Left lobe of liver (tissue), 2 donors: ENCODE data around the gene ABCD1. TPM values are rescaled to one million over a fixed set of nuclear protein-coding genes. Genes with fewer than 3 reads are reported as not detected.
A peak's percentile ranks its signal among the peaks of the same experiment; 100 is the strongest.
"Not testable (repeated sequence)": the region's sequence is repeated elsewhere in the genome, so short reads cannot be mapped to it uniquely, and the experiment has no call there.

ENCODE experiments used
- ATAC-seq: fragments of 200-7000 bp; cut with Tn5 transposase; one replicate; pipeline ENCODE4 v1.9.1; 2020; ENCODE audit warnings: mild to moderate bottlenecking, moderate library complexity
- DNase-seq: peaks from one replicate; pipeline ENCODE4 v3.0.0-alpha.2; 2020; ENCODE audit warnings: low spot score
- total RNA-seq: library from RNA; stranded (reverse); gene quantifications from one replicate; pipeline ENCODE4 v1.2.1, GENCODE V29; 2021
- donor health status: DM: no; HTN: no; CAD: no; lungs with moderate emphysema.
- donor health status: DM: no; HTN: yes; CAD: no.

Gene ABCD1
- 13.4 TPM for total RNA-seq

DNA sequence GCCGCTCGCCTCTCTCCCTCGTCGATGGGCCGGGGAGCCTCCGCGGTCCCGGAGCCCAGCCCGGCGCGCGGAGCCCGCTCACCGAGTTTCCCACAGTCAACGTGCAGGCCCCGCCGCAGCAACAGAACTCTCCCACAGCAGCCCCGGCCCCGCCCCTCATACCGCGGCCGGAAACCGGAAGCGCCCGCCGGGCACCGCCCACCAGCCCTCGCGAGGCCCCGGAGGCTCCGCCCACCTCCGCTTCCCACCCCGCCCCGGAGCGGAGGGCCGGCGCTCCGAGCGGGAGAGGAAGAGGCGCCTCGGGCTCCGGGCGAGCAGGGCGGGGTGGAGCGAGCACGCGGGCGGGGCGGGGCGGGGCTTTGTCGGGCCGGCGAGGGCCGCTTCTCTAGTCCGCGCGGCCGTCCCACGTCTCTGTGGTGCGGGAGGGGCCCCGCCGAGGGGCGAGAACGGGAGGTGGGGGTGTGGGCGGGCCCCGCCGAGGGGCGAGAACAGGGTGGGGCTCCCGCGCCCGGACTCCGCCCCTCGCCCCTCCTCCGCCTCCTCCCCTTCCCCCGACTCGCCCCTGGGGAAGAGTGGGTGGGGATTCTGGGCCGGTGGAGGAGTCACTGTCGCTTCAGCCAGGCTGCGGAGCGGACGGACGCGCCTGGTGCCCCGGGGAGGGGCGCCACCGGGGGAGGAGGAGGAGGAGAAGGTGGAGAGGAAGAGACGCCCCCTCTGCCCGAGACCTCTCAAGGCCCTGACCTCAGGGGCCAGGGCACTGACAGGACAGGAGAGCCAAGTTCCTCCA is at the start of gene ABCD1, which contains the start of gene BCAP31:
Gene ABCD1, plus strand, starts transcription at position 605 of the 787 bp plus-strand sequence. CDS start 411 bp downstream, outside the sequence.
Gene BCAP31, minus strand, starts transcription at position 136 of the 787 bp plus-strand sequence. CDS start 1,143 bp downstream, outside the sequence.
- peak; percentile 91 for DNase-seq
- ATAC-seq = peak; percentile 79

DNA sequence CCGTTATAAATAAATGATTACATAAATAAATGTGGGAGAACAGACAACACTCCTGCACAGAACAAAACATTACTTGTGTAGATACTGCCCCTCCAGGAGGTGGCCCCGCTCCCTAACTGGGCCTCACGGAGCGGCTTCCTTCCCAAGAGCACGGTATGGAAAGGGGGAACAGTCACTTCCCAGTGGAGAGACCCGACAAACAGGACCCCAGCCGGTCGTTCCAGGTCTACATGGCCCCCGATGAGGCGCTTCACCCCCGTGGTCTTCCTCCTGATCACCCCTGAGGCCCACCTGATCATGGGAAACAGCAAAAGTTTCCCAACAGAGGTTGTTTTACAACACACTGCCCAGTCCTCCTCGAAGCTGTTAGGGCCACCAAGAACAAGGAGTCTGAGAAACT is 43.5 kb upstream of the ABCD1 start:
- ATAC-seq (no peak), DNase-seq (no peak)

DNA sequence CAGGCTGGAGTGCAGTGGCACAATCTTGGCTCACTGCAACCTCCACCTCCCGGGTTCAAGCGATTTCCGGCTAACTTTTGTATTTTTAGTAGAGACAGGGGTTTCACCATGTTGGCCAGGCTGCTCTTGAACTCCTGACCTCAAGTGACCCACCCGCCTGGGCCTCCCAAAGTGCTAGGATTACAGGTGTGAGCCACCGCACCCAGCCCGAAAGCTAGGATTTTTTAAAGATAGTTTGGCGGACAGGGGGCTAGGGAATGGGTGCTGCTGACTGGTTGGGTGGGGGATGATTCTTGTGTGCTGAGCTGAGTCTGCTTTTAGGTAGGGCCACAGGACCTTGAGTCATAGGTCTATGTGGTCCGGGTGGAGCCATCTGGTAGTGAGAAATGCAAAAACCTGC is 41.2 kb upstream of the ABCD1 start:
- not testable (repeated sequence) for ATAC-seq, DNase-seq

DNA sequence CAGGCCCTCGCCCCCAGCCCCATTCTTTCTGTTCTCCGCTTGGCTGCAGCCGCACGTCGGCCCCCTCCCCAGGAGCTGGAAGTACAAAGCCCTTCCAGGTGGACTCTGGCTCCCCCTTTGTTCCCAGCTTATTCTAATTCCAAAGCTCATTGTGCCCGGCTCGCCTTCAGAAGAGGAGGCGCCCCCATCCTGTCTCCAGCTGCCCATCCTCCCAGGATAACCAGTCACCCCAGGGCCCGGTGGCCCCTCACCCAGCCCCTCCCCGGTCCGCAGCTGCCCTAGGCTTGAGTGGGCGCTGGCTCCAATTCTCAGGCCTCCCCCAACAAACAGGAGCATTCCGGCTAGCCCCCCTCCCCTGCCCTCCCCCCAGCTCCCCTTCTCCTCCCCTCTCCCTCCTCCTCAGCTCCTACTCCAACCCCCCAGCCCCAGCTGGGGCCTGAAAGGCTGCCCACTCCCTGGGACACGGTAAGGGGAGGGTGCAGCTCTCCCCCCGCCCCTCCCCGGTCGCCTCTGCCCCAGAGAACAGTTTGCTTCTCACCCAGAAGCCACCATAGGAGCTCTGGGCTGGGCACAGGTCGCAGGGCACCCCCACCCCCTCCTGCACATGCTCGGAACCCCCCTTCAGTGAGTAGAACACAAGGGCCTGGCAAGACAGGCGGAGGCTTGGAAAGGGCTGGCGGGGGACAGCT is 40.0 kb upstream of the ABCD1 start:
- ATAC-seq (no peak), DNase-seq (no peak)

DNA sequence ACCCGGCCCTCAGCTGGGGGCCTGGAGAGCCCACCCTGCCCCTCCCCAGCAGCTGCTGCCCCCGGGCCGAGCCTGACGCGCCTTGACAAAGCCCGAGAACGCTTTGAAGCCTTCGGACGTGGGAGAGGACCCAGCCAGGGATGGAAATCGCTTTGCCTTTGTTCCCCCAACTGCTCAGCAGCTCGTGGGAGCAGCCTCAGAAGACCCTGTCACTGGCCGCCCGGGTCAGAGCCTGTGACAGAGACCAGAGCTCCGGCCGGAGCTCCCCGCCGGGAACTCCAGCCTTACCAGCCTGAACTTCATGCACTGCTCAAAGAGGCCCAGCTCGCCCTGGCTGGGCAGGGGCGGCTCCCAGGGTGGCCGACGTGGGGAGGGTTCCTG is 39.5 kb upstream of the ABCD1 start:
- ATAC-seq = no peak
- DNase-seq = no peak

DNA sequence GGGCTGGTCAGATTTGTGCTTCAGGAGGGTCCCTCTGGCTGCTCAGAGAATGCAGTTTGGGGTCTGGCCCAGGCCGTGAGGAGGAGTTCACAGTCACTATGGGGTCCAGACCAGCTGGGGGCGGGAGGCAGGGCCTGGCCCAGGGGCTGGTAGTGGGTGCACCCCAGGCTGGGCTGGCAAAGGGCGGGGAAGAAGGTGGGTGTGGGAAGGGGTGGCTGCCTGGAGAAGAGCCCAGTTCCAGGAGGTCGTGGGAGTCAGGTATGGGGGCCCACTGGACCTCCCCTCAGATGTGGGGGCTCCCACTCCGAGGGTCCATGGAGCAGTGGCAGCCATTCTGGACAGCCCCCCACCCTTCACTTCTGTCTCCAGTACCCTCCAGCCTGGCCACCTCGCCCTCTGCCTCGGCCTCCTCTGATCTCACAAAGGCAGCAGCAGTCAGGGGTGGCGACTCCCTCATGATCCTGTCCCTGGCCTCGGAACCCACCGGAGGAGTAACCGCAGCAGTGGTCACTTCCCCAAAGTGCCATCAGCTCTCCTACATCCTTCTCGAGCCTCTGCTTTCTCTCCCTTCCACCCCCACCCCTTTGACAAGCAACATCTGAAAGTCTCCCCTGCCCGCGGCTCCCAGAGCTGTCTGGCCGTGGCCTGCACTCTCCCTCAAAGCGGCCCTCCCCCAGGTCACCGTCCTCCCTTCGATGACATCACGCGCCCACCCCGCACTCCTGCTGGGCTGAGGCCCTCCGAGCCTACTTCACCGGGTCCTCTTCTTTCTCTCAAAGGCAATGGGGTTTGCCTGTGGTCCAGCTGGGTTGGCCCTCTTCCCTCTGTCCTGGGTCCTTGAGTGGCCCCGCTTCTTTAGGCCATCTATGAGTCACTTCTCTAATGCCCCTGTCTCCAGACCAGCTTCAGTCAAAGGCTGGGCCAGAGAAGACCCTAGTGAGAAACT is 38.6 kb upstream of the ABCD1 start:
- DNase-seq (no peak), ATAC-seq (no peak)

DNA sequence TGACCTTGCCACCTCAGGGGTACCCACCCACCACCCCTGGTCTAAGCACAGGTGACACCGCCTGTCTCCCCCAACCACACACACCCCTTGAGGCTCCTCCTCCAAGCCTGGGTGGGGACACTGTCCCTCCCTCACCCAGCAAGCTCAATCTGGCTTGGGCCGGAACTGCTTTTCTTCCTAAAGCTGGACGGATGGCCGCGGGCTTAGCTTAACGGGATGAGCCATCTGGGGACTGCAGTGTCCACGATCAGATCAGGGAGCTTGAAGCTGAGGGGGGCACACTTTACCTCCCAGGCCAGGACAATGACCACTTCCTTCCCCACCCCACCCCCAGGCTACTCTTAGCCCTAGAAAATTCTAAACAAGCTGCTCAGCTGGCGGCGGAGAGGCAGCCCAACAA is 37.9 kb upstream of the ABCD1 start:
- no peak for DNase-seq
- no peak for ATAC-seq

DNA sequence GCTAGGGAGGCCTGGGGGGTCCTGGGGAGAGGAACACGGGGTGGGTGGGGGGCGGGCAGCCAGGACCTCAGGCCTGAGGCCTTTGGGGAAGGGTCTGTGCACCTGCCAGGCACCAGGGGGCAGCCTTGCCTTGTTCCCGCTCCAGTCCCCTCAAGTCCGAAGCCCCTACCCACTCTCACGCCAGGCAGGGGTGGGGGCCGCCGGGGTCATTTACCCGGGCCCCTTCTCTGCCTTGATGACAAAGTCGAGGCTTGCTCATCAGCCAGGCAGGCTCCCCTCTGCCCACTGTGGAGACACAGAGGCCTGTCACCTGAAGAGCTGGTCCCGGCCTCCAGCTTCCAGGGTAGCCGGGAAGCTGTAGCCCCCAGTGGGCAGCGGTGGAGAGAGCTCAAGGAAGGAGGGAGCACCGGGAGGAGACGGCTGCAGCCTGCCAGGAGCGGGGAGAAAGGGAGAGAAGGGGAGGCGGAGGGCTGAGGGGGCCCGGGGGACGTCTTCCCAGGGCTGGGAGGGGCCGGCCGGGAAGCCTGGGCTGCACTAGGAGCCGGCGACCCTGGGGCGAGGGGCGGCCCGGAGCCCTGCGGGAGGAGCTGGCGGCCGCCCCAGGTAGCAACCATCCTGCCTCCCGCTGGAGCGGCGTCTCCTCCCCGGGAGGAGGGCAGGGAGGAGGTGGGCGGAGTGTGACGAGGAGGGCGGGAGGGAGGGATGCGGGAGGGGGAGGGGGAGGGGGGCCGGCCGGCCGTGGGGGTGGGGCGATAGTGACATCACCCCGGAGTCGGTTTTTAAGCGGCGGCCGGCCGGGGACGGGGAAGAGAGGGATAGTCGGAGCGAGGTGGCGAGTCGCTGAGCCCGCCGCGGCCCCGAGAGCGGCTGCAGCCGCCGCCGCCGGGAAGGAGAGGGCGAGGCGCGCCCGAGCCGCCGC is 37.3 kb upstream of the ABCD1 start, which contains the start of gene SLC6A8:
Gene SLC6A8, plus strand, starts transcription at position 806 of the 919 bp plus-strand sequence. CDS start 649 bp downstream, outside the sequence.
- ATAC-seq (peak; percentile 80), DNase-seq (peak; percentile 59)

DNA sequence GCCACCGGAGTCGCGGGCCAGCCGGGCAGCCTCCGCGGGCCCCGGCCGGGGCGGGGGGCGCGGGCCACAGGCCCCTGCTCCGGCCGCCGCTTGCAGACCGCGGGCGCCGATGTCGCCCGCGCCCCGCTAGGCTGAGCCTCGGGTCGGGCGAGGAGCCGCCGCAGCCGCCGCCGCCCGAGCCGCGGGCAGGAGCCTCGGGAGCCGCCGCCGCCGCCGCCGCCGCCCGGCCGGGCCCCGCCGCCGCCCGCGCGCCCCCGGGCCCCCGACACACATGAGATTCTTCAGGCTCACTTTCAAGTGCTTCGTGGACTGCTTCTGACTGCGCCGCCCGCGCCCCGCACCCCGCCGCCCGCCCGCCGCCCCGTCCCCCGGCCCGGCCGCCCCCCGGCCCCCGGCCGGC is 36.6 kb upstream of the ABCD1 start:
- DNase-seq (no peak), ATAC-seq (no peak)

DNA sequence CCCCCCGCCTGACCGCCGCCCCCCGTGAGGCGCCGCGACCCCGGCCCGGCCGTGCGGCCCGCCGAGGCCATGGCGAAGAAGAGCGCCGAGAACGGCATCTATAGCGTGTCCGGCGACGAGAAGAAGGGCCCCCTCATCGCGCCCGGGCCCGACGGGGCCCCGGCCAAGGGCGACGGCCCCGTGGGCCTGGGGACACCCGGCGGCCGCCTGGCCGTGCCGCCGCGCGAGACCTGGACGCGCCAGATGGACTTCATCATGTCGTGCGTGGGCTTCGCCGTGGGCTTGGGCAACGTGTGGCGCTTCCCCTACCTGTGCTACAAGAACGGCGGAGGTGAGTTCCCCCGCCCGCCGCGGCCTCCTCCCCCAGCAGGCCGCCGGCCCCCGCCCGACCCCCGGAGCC is 36.1 kb upstream of the ABCD1 start:
- DNase-seq (no peak), ATAC-seq (no peak)

DNA sequence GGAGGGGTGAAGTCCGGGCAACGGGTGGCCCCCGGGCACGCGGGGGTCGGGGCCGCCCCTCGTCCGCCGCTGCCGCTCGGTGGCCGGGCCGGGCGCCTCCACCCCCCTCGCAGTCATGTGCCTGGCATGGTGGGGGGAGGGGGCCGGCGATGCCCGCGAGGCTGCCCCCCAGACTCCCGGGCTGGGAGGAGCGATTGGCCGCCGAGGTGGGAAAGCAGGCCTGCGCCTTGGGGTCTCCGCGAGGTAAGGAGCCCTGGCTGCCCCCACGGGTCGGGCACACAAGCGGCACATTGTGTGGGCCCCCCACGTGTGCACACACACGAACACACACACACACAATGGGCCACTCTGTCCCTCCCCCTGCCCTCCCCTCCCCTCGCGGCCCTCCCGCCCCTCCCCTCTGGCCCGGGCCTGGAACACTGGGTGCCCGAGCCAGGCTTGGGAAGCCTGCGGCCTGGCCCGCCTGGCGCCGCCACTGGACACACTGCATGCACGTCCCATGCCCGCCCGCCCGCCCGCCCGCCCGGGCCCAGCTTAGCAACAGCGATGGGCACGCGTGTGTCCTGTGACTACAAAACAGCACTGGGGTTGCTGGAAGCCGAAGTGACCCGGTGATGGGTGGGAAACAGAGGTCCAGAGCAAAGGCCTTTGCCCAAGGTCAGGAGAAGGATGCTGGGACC is 35.6 kb upstream of the ABCD1 start:
- DNase-seq = no peak
- no peak for ATAC-seq

DNA sequence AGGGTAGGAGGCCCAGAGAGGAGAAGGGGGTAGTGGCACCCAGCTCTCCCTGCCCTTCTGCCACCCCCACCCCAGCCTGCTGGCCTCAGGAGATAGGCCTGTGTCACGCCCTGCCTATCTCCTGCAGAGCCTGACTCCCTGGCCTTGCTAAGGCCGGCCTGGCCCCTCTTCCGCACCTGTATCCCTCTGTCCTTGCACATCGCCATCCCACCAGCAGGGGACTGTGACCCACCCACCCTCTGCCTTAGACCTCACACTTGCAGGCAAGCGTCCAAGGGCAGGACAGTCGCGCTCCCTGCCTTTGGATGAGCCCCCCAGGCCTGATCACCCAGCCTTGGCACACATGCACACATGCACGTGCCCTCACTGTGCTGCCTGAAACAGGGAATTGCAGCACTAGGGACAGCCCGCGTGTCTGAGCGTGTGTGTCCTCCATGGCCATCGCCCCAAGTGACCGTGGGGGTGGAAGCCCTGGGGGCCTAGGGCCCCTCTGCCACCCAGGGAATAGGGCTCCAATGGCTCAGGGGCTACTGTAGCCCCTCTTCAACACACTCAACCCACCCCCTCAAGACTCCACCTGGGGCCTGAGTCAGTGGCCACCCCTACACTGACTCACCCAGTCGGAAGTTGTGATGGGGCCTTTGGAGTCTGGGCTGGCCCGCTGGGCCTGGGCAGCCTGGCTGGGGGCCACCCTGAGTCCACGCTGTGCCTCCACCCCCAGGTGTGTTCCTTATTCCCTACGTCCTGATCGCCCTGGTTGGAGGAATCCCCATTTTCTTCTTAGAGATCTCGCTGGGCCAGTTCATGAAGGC is 34.8 kb upstream of the ABCD1 start:
- DNase-seq (no peak), ATAC-seq (no peak)

DNA sequence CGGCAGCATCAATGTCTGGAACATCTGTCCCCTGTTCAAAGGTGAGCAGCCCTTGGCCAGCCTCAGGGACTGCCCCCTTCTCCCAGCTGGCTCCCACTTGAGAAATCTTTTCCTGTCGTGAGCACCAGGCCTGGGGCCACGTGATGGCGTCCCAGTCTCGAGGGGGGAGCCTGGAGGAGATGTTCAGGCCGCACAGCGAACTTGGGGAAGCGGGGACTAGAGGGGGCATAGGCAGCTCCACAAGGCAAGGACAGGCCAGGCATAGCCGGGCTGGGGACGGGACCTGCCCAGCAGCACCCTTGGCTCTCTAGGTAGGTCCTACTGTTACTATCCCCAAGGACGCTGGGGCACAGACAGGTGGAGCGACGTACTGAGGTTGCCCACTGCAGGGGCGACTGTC is 34.2 kb upstream of the ABCD1 start:
- ATAC-seq = no peak
- DNase-seq = no peak

DNA sequence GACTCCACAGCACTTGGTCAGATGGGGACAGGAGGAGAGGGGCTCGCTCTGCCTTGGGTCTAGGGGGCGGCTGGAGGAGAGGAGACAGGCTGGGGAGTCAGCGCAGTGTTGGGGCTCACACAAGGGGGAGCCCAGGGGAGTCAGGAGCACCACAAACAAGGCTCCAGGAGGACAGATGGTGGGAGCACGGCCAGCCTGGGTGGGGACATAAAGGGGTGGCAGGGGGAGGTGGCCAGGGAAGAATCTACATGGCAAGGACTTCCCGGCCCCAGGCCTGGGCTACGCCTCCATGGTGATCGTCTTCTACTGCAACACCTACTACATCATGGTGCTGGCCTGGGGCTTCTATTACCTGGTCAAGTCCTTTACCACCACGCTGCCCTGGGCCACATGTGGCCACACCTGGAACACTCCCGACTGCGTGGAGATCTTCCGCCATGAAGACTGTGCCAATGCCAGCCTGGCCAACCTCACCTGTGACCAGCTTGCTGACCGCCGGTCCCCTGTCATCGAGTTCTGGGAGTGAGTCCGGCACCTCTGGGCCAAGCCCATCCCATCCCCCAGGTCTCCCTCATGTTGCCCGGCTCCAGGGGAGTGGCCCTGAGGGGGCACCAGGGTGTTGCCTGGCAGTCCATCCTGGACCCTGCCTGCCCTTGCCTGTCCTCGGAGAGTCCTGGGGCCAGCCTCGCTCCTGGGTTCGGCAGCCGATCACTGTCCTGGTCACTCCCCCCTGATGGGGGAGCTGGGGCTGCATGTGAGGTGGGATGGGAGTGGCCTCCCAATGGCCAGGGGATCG is 33.4 kb upstream of the ABCD1 start:
- not testable (repeated sequence) for DNase-seq, ATAC-seq

DNA sequence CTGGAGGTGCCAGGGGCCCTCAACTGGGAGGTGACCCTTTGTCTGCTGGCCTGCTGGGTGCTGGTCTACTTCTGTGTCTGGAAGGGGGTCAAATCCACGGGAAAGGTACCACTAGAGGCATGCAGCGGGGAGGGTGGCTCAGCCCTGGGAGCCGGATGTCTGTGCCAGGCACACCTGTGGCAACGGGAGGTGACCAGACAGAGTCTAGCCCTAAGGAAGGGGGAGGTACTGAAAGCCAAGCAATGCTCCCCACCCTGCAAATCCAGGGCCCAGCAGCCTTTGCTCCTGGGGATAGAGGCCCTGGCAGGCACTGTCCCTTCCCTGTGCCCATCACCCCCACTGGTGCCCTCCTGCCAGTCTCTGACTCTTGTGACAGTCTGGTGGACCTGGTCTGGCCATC is 32.7 kb upstream of the ABCD1 start:
- ATAC-seq (no peak), DNase-seq (no peak)

DNA sequence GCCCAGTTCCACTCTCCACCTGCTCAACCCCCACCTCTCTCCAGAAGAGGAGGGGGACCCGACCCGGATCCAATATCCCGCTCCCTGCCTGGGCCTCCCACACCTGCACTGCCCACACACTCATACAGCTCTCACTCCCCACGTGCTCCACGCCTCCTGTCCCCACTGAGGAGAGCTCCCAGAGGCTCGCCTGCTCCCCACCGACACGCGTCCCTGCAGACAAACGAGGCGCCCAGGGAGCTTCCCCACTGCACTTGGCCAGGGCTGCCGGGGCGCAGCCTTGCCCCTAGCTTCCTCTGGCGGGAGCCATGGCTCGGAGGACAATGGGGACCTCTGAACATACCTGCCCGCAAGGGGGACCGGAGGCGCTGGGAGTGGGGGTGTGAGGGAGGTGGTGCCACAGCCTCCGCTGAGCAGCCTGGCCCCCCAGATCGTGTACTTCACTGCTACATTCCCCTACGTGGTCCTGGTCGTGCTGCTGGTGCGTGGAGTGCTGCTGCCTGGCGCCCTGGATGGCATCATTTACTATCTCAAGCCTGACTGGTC is 32.0 kb upstream of the ABCD1 start:
- ATAC-seq = no peak
- no peak for DNase-seq
